ENCODE measurements around the gene MFSD6. TPM values are rescaled to one million over a fixed set of nuclear protein-coding genes. Genes with fewer than 3 reads are reported as not detected.
A peak's percentile ranks its signal among the peaks of the same experiment; 100 is the strongest.

MFSD6 gene
- polyA plus RNA-seq, 1 of the 3 experiments (the other 2 are of a cell fraction), result 15.1 TPM

DNA sequence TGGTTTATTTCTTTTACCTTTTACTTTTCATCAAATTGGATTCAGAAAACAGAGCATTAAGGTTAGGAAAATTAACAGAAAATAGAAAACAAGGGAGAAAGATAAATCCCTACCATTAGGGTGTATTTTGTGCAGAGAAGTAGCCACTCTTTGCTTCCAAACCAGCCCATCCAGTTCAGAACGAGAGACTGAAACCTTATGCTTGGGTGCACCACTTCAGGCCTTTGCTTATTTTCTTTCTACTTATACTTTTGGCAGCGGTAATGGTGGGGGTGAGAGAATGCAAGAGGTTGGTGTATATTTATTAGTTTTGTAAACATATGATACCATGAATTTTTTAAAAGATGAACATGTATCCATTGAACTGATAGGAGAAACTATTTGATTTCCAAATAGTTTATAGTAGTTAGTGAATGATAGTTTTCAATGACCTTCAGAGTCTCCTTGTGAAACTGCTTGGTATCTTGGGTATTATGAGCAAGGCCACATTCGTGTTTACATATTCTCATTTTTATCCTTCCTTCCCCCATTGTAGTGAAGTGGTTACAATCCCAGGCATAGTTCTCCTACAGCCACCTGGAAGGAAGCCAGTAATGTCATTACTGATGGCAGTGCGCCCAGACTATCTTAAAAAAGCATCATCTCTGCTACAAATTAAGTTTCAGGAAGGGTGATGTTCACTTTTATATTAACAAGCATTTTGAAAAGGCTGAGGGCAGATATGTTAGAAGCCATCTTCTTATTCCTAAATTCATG, 60.8 kb downstream of the MFSD6 start (continued):
- peak; percentile 18; the same call in 1 of the 2 replicates for TF ChIP-seq ZBTB33 (IDR thresholded peaks at IDR 0.05; ENCODE audit: borderline replicate concordance, low read depth)
- peak; percentile 60; the same call in 1 of the 2 replicates for TF ChIP-seq MEF2A (IDR thresholded peaks at IDR 0.05; ENCODE audit: borderline replicate concordance, low read depth)
- TF ChIP-seq, protein P1, sequence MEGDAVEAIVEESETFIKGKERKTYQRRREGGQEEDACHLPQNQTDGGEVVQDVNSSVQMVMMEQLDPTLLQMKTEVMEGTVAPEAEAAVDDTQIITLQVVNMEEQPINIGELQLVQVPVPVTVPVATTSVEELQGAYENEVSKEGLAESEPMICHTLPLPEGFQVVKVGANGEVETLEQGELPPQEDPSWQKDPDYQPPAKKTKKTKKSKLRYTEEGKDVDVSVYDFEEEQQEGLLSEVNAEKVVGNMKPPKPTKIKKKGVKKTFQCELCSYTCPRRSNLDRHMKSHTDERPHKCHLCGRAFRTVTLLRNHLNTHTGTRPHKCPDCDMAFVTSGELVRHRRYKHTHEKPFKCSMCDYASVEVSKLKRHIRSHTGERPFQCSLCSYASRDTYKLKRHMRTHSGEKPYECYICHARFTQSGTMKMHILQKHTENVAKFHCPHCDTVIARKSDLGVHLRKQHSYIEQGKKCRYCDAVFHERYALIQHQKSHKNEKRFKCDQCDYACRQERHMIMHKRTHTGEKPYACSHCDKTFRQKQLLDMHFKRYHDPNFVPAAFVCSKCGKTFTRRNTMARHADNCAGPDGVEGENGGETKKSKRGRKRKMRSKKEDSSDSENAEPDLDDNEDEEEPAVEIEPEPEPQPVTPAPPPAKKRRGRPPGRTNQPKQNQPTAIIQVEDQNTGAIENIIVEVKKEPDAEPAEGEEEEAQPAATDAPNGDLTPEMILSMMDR (IDR thresholded peaks at IDR 0.05), result no peak
- TF ChIP-seq REST (IDR thresholded peaks at IDR 0.05; ENCODE audit: low read depth, low read length), result 0 out of 2 replicates have a peak, but pooled peaks have one; percentile 38
- peak; percentile 94 for TF ChIP-seq RCOR1 (IDR thresholded peaks at IDR 0.05; ENCODE audit: low read length)
- no peak for TF ChIP-seq MXI1 (IDR thresholded peaks at IDR 0.05; ENCODE audit: low read depth, low read length)
- no peak for TF ChIP-seq FOXM1 (IDR thresholded peaks at IDR 0.05; ENCODE audit: low read depth)
- no peak; the same call in 1 of the 2 replicates for TF ChIP-seq SMC3 (IDR thresholded peaks at IDR 0.05; ENCODE audit: low read depth, low read length)
- TF ChIP-seq YY1 (IDR thresholded peaks at IDR 0.05; ENCODE audit: low read depth), result no peak; the same call in 1 of the 2 replicates
- TF ChIP-seq RFX5 (IDR thresholded peaks at IDR 0.05; ENCODE audit: low read length), result no peak
- TF ChIP-seq MAX (IDR thresholded peaks at IDR 0.05; ENCODE audit: low read depth), result peak; percentile 67; the same call in 1 of the 2 replicates
- peak; percentile 56; the same call in 1 of the 2 replicates for TF ChIP-seq FOSL2 (IDR thresholded peaks at IDR 0.05; ENCODE audit: borderline replicate concordance, low read depth)
- TF ChIP-seq RAD21 (IDR thresholded peaks at IDR 0.05; ENCODE audit: low read length), result peak; percentile 43
- TF ChIP-seq NRF1 (IDR thresholded peaks at IDR 0.05; ENCODE audit: low read depth, low read length), result no peak
- TF ChIP-seq, protein P2, sequence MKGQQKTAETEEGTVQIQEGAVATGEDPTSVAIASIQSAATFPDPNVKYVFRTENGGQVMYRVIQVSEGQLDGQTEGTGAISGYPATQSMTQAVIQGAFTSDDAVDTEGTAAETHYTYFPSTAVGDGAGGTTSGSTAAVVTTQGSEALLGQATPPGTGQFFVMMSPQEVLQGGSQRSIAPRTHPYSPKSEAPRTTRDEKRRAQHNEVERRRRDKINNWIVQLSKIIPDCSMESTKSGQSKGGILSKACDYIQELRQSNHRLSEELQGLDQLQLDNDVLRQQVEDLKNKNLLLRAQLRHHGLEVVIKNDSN (IDR thresholded peaks at IDR 0.05; ENCODE audit: borderline replicate concordance, low read depth), result no peak
- peak; percentile 87 for TF ChIP-seq TCF12 (IDR thresholded peaks at IDR 0.05)
- TF ChIP-seq IRF3 (IDR thresholded peaks at IDR 0.05; ENCODE audit: low read depth, low read length), result no peak
- peak; percentile 65 for TF ChIP-seq POLR2AphosphoS5 (IDR thresholded peaks at IDR 0.05; ENCODE audit: low read depth, low read length)
- peak; percentile 62; the same call in 1 of the 2 replicates for TF ChIP-seq RXRA (IDR thresholded peaks at IDR 0.05; ENCODE audit: borderline replicate concordance, low read depth)
- TF ChIP-seq GATA2 (CRISPR knock-in tag; IDR thresholded peaks at IDR 0.05), result peak; percentile 82
- peak; percentile 80 for TF ChIP-seq JUND (IDR thresholded peaks at IDR 0.05)
